H9 (cell line): Measurements from ENCODE around the gene CTCFL. TPM values are rescaled to one million over a fixed set of nuclear protein-coding genes. Genes with fewer than 3 reads are reported as not detected.

Source experiments
- DNase-seq: peaks from one replicate; pipeline ENCODE4 v3.0.0-alpha.2; 2017
- H2AFZ ChIP-seq: one replicate; pipeline ENCODE4 v1.6.1; 2013; ENCODE audit warnings: mild to moderate bottlenecking, low read length, control low read depth, moderate library complexity
- H2AK5ac ChIP-seq: 2 replicates; pipeline ENCODE4 v1.6.1; 2013; ENCODE audit warnings: low read length, control low read depth, mixed read lengths; ENCODE audit not compliant: insufficient read length
- H2BK120ac ChIP-seq: one replicate; pipeline ENCODE4 v1.6.1; 2013; ENCODE audit warnings: low read depth, mild to moderate bottlenecking, low read length, control low read depth, inconsistent platforms; ENCODE audit not compliant: poor library complexity, severe bottlenecking
- H2BK12ac ChIP-seq: 2 replicates; pipeline ENCODE4 v1.6.1; 2013; ENCODE audit warnings: low read length, control low read depth, mixed read lengths, low read depth; ENCODE audit not compliant: insufficient read length
- H2BK15ac ChIP-seq: 2 replicates; pipeline ENCODE4 v1.6.1; 2013; ENCODE audit warnings: low read depth, low read length, control low read depth
- H2BK20ac ChIP-seq: one replicate; pipeline ENCODE4 v1.6.1; 2013; ENCODE audit warnings: low read depth, mild to moderate bottlenecking, low read length, control low read depth, inconsistent platforms; ENCODE audit not compliant: poor library complexity, severe bottlenecking
- H2BK5ac ChIP-seq: 2 replicates; pipeline ENCODE4 v1.6.1; 2013; ENCODE audit warnings: low read length, control low read depth, mixed read lengths; ENCODE audit not compliant: insufficient read length
- H3K14ac ChIP-seq: 2 replicates; pipeline ENCODE4 v1.6.1; 2013; ENCODE audit warnings: low read length, control low read depth; ENCODE audit not compliant: insufficient read depth
- H3K18ac ChIP-seq: 2 replicates; pipeline ENCODE4 v1.6.1; 2013; ENCODE audit warnings: low read depth, mild to moderate bottlenecking, mixed read lengths, low read length, control low read depth; ENCODE audit not compliant: insufficient read length
- H3K23ac ChIP-seq: 2 replicates; pipeline ENCODE4 v1.6.1; 2013; ENCODE audit warnings: low read length, control low read depth, mixed read lengths, low read depth; ENCODE audit not compliant: insufficient read length
- H3K23me2 ChIP-seq: 2 replicates; pipeline ENCODE4 v1.6.1; 2013; ENCODE audit warnings: low read depth, mild to moderate bottlenecking, mixed read lengths, low read length, control low read depth; ENCODE audit not compliant: insufficient read length, poor library complexity, severe bottlenecking
- H3K27ac ChIP-seq: 2 replicates; pipeline ENCODE4 v1.5.1; 2013; ENCODE audit warnings: low read length, control low read depth, mixed read lengths, low read depth; ENCODE audit not compliant: insufficient read length
- H3K27me3 ChIP-seq: 2 replicates; pipeline ENCODE4 v1.6.1; 2013; ENCODE audit warnings: low read length, control low read depth, inconsistent platforms; ENCODE audit not compliant: insufficient read depth
- H3K4ac ChIP-seq: 2 replicates; pipeline ENCODE4 v1.6.1; 2013; ENCODE audit warnings: low read depth, mild to moderate bottlenecking, control low read depth, inconsistent platforms, low read length, moderate library complexity
- H3K4me1 ChIP-seq: 2 replicates; pipeline ENCODE4 v1.6.1; 2013; ENCODE audit warnings: low read length, control low read depth, inconsistent platforms; ENCODE audit not compliant: insufficient read depth
- H3K4me2 ChIP-seq: 2 replicates; pipeline ENCODE4 v1.6.1; 2013; ENCODE audit warnings: low read length, control low read depth, mixed read lengths; ENCODE audit not compliant: insufficient read length, insufficient read depth
- H3K56ac ChIP-seq: 2 replicates; pipeline ENCODE4 v1.6.1; 2013; ENCODE audit warnings: low read depth, mild to moderate bottlenecking, mixed read lengths, low read length, control low read depth; ENCODE audit not compliant: insufficient read length
- H3K79me1 ChIP-seq: 2 replicates; pipeline ENCODE4 v1.6.1; 2013; ENCODE audit warnings: low read depth, mild to moderate bottlenecking, moderate library complexity, low read length, control low read depth, inconsistent platforms; ENCODE audit not compliant: insufficient read depth, poor library complexity, severe bottlenecking
- H3K79me2 ChIP-seq: 2 replicates; pipeline ENCODE4 v1.6.1; 2013; ENCODE audit warnings: low read length, control low read depth, inconsistent platforms; ENCODE audit not compliant: insufficient read depth
- H3K9ac ChIP-seq: 2 replicates; pipeline ENCODE4 v1.6.1; 2013; ENCODE audit warnings: low read length, control low read depth, mixed read lengths; ENCODE audit not compliant: insufficient read length; ENCODE audit errors: extremely low read depth
- H3K9me3 ChIP-seq: one replicate; pipeline ENCODE4 v1.6.1; 2013; ENCODE audit warnings: low read depth, low read length, inconsistent platforms; ENCODE audit not compliant: control insufficient read depth
- H3T11ph ChIP-seq: one replicate; pipeline ENCODE4 v1.6.1; 2013; ENCODE audit warnings: mild to moderate bottlenecking, low read length, control low read depth, inconsistent platforms
- H4K20me1 ChIP-seq: one replicate; pipeline ENCODE4 v1.6.1; 2013; ENCODE audit not compliant: control insufficient read depth, insufficient read length, insufficient read depth
- H4K5ac ChIP-seq: 2 replicates; pipeline ENCODE4 v1.6.1; 2013; ENCODE audit warnings: low read depth, mild to moderate bottlenecking, mixed read lengths, low read length, control low read depth; ENCODE audit not compliant: insufficient read length
- H4K8ac ChIP-seq: replicated peaks from 2 replicates; pipeline ENCODE4 v1.6.1; 2013; ENCODE audit warnings: low read length, control low read depth, mixed read lengths, low read depth; ENCODE audit not compliant: insufficient read length
- H4K91ac ChIP-seq: 2 replicates; pipeline ENCODE4 v1.6.1; 2013; ENCODE audit warnings: low read depth, mild to moderate bottlenecking, moderate library complexity, mixed read lengths, low read length, control low read depth; ENCODE audit not compliant: insufficient read length
- H3K27ac Mint-ChIP-seq, 3 experiments: 2 replicates in 2 of 3; 3 replicates in 1 of 3; pipeline ENCODE4 v1.8.0; 2020 to 2021; ENCODE audit warnings: mixed read lengths in 3 of 3, mild to moderate bottlenecking in 1 of 3, moderate library complexity in 1 of 3
- H3K27me3 Mint-ChIP-seq: 2 replicates; pipeline ENCODE4 v1.8.0; 2021; ENCODE audit warnings: low read depth, mild to moderate bottlenecking, moderate library complexity, mixed read lengths
- H3K36me3 Mint-ChIP-seq, 3 experiments: 2 replicates in 2 of 3; 3 replicates in 1 of 3; pipeline ENCODE4 v1.8.0; 2020 to 2021; ENCODE audit warnings: low read depth in 3 of 3, mixed read lengths in 3 of 3; ENCODE audit not compliant: insufficient read depth in 1 of 3
- H3K4me1 Mint-ChIP-seq, 2 experiments: 2 replicates each; pipeline ENCODE4 v1.8.0; 2020; ENCODE audit warnings: mixed read lengths in 2 of 2
- H3K4me3 Mint-ChIP-seq, 2 experiments: 2 replicates in 1 of 2; 3 replicates in 1 of 2; pipeline ENCODE4 v1.8.0; 2020 to 2021; ENCODE audit warnings: mild to moderate bottlenecking in 2 of 2, mixed read lengths in 2 of 2, moderate library complexity in 1 of 2
- H3K9me3 Mint-ChIP-seq, 2 experiments: 2 replicates in 1 of 2; 3 replicates in 1 of 2; pipeline ENCODE4 v1.8.0; 2020; ENCODE audit warnings: mild to moderate bottlenecking in 2 of 2, mixed read lengths in 2 of 2, moderate library complexity in 1 of 2
- WGBS: extraction: QIAGEN DNeasy Blood & Tissue Kit; methylation state at CpG from one replicate; pipeline ENCODE4 v1.1.7; 2013; ENCODE audit warnings: missing lambda C conversion rate, low lambda C conversion rate, mixed read lengths; ENCODE audit not compliant: insufficient read length; ENCODE audit errors: extremely low coverage; 5-methylcytosine and 5-hydroxymethylcytosine counted together
- total RNA-seq: library from RNA; stranded (reverse); gene quantifications from 2 replicates; pipeline ENCODE4 v1.2.1, GENCODE V29; 2021
- TF ChIP-seq, protein P1 (sequence below): fragments of 200-600 bp; sonication (generic); conservative IDR thresholded peaks from 3 replicates; pipeline ENCODE4 v1.8.0; 2021; ENCODE audit warnings: antibody characterized with exemption, mild to moderate bottlenecking

CTCFL gene
- total RNA-seq, 1 experiment from 2014 or later = 0.90 TPM

DNA sequence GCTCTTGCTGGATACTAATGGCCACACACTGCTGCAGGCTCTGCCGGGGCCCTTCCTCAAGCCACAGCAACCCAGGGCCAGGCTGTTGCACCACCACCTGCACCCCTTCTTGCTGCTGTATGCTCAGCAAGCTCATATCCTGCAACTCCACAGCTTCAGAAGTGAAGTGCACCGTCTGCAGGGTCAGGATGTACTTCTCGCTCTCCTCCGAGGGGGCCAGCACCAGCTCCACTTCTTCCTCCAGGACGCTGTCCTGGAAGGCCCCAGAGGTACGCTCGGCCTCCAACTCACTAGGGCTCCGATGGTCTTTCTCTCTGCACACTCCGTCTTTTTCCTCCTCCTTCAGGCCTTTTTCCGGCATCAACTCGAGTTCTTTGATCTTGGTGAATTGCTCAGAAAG lies 1.2 kb downstream of the CTCFL start:
- no peaks in the 10 kb centered on the region; the same call in 1 of the 2 replicates for H3K27me3 Mint-ChIP-seq
- WGBS = no CpG with 5 or more reads among the region's 11 CpGs
- Histone ChIP-seq H2BK15ac (no peak overlapping the region), H3K4me2 (no peak overlapping the region), H2BK12ac (no peak overlapping the region), H4K91ac (no peak overlapping the region), H3K18ac (peak overlapping the region; percentile 11), H2AFZ (no peak overlapping the region), H3K79me2 (no peaks in the 10 kb centered on the region), H3T11ph (no peak overlapping the region), H4K8ac (peak overlapping the region; percentile 4), H2BK5ac (no peak overlapping the region), H3K23ac (no peak overlapping the region), H3K27ac (no peak overlapping the region), H3K9me3 (no peaks in the 10 kb centered on the region), H3K4me1 (no peaks in the 10 kb centered on the region; the same call in 1 of the 2 replicates), H3K4ac (no peak overlapping the region), H3K23me2 (no peaks in the 10 kb centered on the region), H2AK5ac (no peak overlapping the region), H4K5ac (no peak overlapping the region), H3K79me1 (no peaks in the 10 kb centered on the region), H2BK120ac (no peak overlapping the region), H2BK20ac (no peak overlapping the region), H3K27me3 (no peaks in the 10 kb centered on the region; the same call in 1 of the 2 replicates), H3K9ac (no peak overlapping the region), H3K14ac (0 out of 2 replicates have a peak overlapping the region, but pooled peaks have one; percentile 11), H4K20me1 (no peaks in the 10 kb centered on the region), H3K56ac (no peak overlapping the region)
- H3K9me3 Mint-ChIP-seq = no peaks in the 10 kb centered on the region
- H3K4me1 Mint-ChIP-seq = peaks cover 24 to 27% of the 10 kb centered on the region in 2 experiments
- no peaks in the 10 kb centered on the region for H3K36me3 Mint-ChIP-seq
- DNase-seq = no peak
- H3K4me3 Mint-ChIP-seq = no peak overlapping the region
- peak overlapping the region in 1 of 3 experiments; percentile 46; a peak in 1 of 7 replicates for H3K27ac Mint-ChIP-seq
- TF ChIP-seq, protein P1, sequence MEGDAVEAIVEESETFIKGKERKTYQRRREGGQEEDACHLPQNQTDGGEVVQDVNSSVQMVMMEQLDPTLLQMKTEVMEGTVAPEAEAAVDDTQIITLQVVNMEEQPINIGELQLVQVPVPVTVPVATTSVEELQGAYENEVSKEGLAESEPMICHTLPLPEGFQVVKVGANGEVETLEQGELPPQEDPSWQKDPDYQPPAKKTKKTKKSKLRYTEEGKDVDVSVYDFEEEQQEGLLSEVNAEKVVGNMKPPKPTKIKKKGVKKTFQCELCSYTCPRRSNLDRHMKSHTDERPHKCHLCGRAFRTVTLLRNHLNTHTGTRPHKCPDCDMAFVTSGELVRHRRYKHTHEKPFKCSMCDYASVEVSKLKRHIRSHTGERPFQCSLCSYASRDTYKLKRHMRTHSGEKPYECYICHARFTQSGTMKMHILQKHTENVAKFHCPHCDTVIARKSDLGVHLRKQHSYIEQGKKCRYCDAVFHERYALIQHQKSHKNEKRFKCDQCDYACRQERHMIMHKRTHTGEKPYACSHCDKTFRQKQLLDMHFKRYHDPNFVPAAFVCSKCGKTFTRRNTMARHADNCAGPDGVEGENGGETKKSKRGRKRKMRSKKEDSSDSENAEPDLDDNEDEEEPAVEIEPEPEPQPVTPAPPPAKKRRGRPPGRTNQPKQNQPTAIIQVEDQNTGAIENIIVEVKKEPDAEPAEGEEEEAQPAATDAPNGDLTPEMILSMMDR = no peak
